SK-N-MC (cell line): ENCODE measurements around the gene GPX1.

Experiments used
- DNase-seq: peaks from one replicate; pipeline ENCODE4 v3.0.0-alpha.2; 2011; ENCODE audit warnings: low read depth, low spot score
- H3K27ac ChIP-seq: fragments of 200-600 bp; sonication (generic); 2 replicates; pipeline ENCODE4 v1.5.1; 2016; ENCODE audit warnings: mixed run types
- H3K36me3 ChIP-seq: fragments of 200-600 bp; sonication (generic); 2 replicates; pipeline ENCODE4 v1.6.1; 2017; ENCODE audit warnings: antibody characterized with exemption, low read length, mixed read lengths; ENCODE audit not compliant: insufficient read depth
- H3K4me3 ChIP-seq: fragments of 200-600 bp; sonication (generic); 2 replicates; pipeline ENCODE4 v1.5.1; 2016
- H3K9ac ChIP-seq: fragments of 200-600 bp; sonication (generic); 2 replicates; pipeline ENCODE4 v1.8.0; 2017; ENCODE audit warnings: mixed run types, mixed read lengths; ENCODE audit not compliant: insufficient read length
- H3K9me3 ChIP-seq: fragments of 200-600 bp; sonication (generic); 2 replicates; pipeline ENCODE4 v1.6.1; 2017; ENCODE audit warnings: low read depth, mild to moderate bottlenecking, antibody characterized with exemption, low read length, moderate library complexity, mixed read lengths
- EZH2 ChIP-seq: fragments of 200-600 bp; sonication (generic); IDR thresholded peaks from one replicate; pipeline ENCODE4 v1.6.1; 2017; ENCODE audit warnings: antibody characterized with exemption
- FOXP2 ChIP-seq: optimal IDR thresholded peaks from 2 replicates; pipeline ENCODE3; 2011; ENCODE audit warnings: mild to moderate bottlenecking, moderate library complexity; ENCODE audit not compliant: insufficient read depth; ENCODE audit errors: extremely low read length, control extremely low read depth
- POLR2AphosphoS5 ChIP-seq: IDR thresholded peaks from 2 replicates; pipeline ENCODE4 v1.6.1; 2012; ENCODE audit warnings: mild to moderate bottlenecking, low read depth, low read length, borderline replicate concordance

GPX1 gene

DNA sequence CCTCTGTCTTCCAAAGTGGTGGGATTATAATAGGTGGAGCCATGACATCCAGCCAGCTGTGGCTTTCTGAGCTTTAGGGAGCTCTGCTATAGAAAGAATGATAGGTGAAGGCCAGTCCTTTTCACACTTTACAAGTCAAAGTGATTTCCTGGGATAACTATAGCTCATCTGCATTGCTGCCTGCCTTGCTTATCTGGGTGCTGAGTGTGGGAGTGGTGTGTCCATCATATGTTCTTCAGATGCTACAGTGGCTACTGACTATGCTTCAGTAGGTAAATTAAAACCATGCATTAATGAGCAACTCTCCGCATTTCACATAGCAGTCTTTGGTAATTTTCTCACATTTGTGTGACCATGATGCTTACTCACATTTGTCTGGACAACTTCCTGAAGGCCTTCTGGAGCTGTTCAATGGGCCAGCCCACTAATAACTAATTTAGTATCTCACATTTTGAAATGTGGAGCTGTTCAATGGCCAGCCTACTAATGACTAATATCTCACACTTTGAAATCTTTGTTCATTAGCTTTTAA lies 30.2 kb upstream of the GPX1 start:
- Histone ChIP-seq H3K36me3 (peaks cover 5% of the 10 kb centered on the region; the same call in 1 of the 2 replicates), H3K4me3 (no peak overlapping the region), H3K9ac (no peak overlapping the region), H3K27ac (no peak overlapping the region), H3K9me3 (no peaks in the 10 kb centered on the region)
- no peak for TF ChIP-seq FOXP2
- TF ChIP-seq EZH2: no peak
- no peak for TF ChIP-seq POLR2AphosphoS5
- no peak for DNase-seq

DNA sequence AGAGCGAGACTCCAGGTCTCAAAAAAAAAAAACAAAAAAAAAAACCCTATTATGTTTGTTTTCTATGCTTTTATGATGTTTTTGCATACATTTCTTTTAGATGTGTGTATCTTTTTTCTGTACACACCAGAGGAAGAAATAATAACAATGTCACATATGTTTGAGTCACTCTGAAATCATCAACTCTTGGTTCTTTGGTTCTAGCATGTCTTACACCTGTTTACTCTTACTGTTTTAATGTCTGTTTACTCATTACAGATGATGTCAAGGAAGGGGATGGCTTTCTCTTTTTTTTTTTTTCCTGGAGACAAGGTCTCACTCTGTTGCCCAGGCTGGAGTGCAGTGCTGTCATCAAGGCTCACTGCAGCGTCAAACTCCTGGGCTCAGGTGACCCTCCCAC lies 29.6 kb upstream of the GPX1 start:
- no peak for TF ChIP-seq EZH2
- no peak for TF ChIP-seq POLR2AphosphoS5
- no peak for TF ChIP-seq FOXP2
- peaks cover 5% of the 10 kb centered on the region; the same call in 1 of the 2 replicates for H3K36me3 ChIP-seq
- H3K9me3 ChIP-seq: no peaks in the 10 kb centered on the region
- H3K4me3 ChIP-seq: no peak overlapping the region
- H3K27ac ChIP-seq: no peak overlapping the region
- H3K9ac ChIP-seq: no peak overlapping the region
- DNase-seq: no peak

DNA sequence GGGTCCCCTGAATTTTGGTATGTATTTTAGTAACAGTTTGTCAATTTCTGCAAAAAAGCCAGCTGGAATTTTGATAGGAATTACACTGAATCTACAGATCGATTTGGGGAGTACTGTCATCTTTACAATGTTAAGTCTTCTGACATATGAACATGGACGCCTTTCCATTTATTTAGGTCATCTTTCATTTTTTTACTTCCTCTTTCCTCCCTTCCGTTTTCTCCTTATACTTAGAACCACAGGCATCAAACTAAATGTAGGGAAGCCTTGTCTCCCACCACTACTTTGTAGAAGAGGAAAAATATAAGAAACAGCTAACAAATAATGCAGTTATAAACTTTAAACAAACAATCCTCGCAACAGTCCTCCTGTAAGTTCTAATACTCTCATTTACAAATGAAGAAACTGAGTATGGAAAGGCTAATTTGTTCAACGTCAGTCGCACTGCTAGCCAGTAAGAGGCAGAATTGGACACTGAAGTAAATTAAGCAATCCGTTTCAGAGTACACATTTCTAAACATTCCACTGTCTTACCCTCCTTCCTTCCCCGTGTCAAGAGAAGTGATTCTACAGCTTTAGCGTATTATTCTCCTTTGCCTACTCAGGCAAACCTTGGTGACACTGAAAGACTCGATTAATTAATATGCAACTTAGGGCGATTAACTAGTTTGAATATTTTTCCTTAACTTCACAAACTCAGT lies 28.1 kb upstream of the GPX1 start:
- TF ChIP-seq POLR2AphosphoS5 (no peak), FOXP2 (no peak), EZH2 (no peak)
- no peak for DNase-seq
- no peak overlapping the region for H3K4me3 ChIP-seq
- H3K9me3 ChIP-seq: no peaks in the 10 kb centered on the region
- H3K36me3 ChIP-seq: peaks cover 5% of the 10 kb centered on the region; the same call in 1 of the 2 replicates
- H3K9ac ChIP-seq: no peak overlapping the region
- H3K27ac ChIP-seq: no peak overlapping the region

DNA sequence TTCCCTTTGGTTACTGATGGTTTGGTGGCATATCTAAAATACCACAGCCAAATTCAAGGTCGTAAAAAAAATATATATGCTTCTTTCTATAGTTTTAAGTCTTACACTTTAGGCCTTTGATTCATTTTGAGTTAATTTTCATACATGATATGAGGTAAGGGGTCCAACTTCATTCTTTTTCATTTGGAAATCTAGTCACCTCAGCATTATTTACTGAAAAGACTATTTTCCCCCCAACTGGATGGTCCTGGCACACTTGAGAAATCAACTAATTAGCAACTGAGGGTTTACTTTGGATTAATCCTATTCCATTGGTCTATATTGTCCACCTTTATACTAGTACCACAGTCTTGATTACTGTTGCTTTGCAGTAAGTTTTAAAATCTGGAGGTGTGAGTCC lies 27.5 kb upstream of the GPX1 start:
- Histone ChIP-seq H3K9me3 (no peaks in the 10 kb centered on the region), H3K36me3 (peaks cover 5% of the 10 kb centered on the region; the same call in 1 of the 2 replicates), H3K9ac (no peak overlapping the region), H3K4me3 (no peak overlapping the region), H3K27ac (no peak overlapping the region)
- no peak for TF ChIP-seq FOXP2
- no peak for TF ChIP-seq EZH2
- no peak for TF ChIP-seq POLR2AphosphoS5
- DNase-seq: no peak

DNA sequence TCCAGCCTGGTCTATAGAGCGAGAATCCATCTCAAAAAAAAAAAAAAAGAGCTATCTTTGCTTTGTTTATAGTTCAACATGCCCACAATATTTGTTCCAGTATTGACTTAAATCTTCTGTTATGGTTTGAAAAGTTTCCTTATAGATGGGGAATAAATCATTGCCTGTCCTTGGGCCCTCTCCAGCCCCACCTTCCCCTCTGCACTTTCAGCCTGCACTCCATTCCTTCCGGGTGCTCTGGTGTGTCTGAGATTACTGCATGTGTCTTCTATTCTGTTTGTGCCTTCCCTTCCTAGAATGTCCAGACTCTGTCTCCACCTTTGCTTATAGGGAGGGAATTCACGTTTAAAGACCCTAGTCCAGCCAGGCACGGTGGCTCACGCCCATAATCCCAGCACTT lies 25.2 kb upstream of the GPX1 start:
- Histone ChIP-seq H3K36me3 (peaks cover 2% of the 10 kb centered on the region; the same call in 1 of the 2 replicates), H3K27ac (no peak overlapping the region), H3K4me3 (no peak overlapping the region), H3K9me3 (no peaks in the 10 kb centered on the region), H3K9ac (no peak overlapping the region)
- no peak for DNase-seq
- TF ChIP-seq EZH2 (no peak), POLR2AphosphoS5 (no peak), FOXP2 (no peak)

DNA sequence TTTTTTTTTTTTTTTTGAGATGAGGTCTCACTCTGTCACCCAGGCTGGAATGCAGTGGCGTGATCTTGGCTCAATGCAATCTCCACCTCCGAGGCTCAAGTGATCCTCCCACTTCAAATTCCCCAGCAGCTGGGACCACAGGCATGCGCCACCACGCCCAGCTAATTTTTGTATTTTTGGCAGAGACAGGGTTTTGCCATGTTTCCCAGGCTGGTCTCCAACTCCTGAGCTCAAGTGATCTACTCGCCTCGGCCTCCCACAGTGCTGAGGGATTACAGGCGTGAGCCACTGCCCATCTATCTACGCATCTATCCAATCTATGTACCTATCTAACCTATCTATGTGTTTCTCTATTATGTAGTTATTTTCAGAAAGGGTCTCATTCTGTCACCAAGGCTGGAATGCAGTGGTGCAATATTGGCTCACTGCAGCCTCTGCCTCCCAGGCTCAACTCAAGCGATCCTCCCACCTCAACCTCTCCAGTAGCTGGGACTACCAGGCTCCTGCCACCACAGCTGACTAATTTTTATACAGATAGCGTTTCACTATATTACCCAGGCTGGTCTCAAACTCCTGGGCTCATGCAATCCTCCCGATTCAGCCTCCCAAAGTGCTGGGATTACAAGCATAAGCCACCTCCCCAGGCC lies 20.2 kb upstream of the GPX1 start:
- H3K36me3 ChIP-seq: peaks cover 8% of the 10 kb centered on the region; the same call in 1 of the 2 replicates
- no peak overlapping the region for H3K4me3 ChIP-seq
- no peak overlapping the region for H3K9ac ChIP-seq
- TF ChIP-seq FOXP2 (no peak), POLR2AphosphoS5 (no peak), EZH2 (no peak)
- H3K9me3 ChIP-seq: no peaks in the 10 kb centered on the region
- DNase-seq: no peak
- H3K27ac ChIP-seq: no peak overlapping the region

DNA sequence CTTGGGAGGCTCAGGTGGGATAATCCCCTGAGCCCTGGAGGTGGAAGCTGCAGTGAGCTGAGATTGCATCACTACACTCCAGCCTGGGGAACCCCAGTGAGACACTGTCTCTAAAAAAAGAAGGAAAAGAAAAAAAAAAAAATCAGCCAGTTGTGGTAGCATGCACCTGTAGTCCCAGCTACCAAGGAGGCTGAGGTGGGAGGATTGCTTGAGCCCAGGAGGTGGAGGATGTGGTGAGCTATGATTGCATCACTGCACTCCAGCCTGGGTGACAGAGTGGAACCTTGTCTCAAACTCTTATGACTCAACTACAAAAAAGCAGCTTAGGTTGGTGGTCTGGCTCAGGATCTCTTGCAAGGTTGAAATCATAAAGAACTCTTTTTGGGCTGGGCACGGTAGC lies 19.3 kb upstream of the GPX1 start:
- Histone ChIP-seq H3K36me3 (peaks cover 16% of the 10 kb centered on the region; the same call in 1 of the 2 replicates), H3K4me3 (no peak overlapping the region), H3K27ac (no peak overlapping the region), H3K9ac (no peak overlapping the region), H3K9me3 (no peaks in the 10 kb centered on the region)
- DNase-seq: no peak
- TF ChIP-seq FOXP2 (no peak), EZH2 (no peak), POLR2AphosphoS5 (no peak)

DNA sequence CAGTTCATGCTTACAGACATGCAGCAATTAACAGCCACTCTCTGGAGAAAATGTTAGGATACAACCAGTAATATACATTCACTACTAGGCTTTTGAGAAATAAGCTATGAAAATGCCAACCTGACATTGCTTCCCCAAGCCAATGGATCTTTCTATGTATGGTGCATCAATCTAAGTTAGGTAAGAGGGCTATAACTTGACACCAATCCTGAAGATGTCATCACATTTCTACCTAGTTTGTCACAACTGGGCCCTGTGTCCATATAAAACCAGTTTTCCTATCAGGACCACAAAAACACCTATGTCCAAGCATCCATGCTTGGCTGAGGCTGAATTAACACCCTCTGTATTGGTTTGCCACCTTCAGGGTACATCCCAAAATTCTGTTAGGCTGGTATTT lies 13.8 kb upstream of the GPX1 start:
- H3K4me3 ChIP-seq: no peak overlapping the region
- H3K9ac ChIP-seq: no peak overlapping the region
- no peak overlapping the region for H3K27ac ChIP-seq
- TF ChIP-seq EZH2: no peak
- no peak for TF ChIP-seq FOXP2
- TF ChIP-seq POLR2AphosphoS5: no peak
- peaks cover 39% of the 10 kb centered on the region; the same call in 1 of the 2 replicates for H3K36me3 ChIP-seq
- no peak for DNase-seq
- no peaks in the 10 kb centered on the region for H3K9me3 ChIP-seq
